A549 treated with GW870086 at 1 μM for 4 hours (cell line): ENCODE measurements around the gene SPATS2. TPM values are rescaled to one million over a fixed set of nuclear protein-coding genes. Genes with fewer than 3 reads are reported as not detected.

ENCODE experiments used
- total RNA-seq: library from RNA; stranded (reverse); fragments of 200-300 nt; extraction: Qiagen RNA extraction; gene quantifications from 5 replicates; pipeline ENCODE4 v1.2.3, GENCODE V29; 2022; ENCODE audit warnings: low read depth

Gene SPATS2
- 24.8 to 33.6 TPM (median 33.1 TPM) in 5 replicates for total RNA-seq

GRCh38 chr12:49367381-49368239 lies at the start of gene SPATS2:
Gene SPATS2, plus strand, starts transcription at chr12:49367462. Its CDS starts 93,551 bp downstream, at chr12:49461013.

GRCh38 chr12:49322708-49323523 lies 44.3 kb upstream of the SPATS2 start, which contains the start of gene TROAP:
Gene TROAP, plus strand, starts transcription at chr12:49323255. Its CDS starts 354 bp downstream, at chr12:49323609.

GRCh38 chr12:49336645-49337584 lies 30.3 kb upstream of the SPATS2 start, which contains the start of gene C1QL4:
Gene C1QL4, minus strand, starts transcription at chr12:49337188. Its CDS starts 711 bp downstream, at chr12:49336477.

GRCh38 chr12:49346659-49347310 lies 20.5 kb upstream of the SPATS2 start, which contains the start of gene DNAJC22:
Gene DNAJC22, plus strand, starts transcription at chr12:49346888. Its CDS starts 1,985 bp downstream, at chr12:49348873.

GRCh38 chr12:49538510-49539403 lies 171.5 kb downstream of the SPATS2 start, which contains the start of gene KCNH3:
Gene KCNH3, plus strand, starts transcription at chr12:49539030. Its CDS starts 387 bp downstream, at chr12:49539417.

GRCh38 chr12:49567611-49568441 lies 200.6 kb downstream of the SPATS2 start, which contains the start of gene MCRS1:
Gene MCRS1, minus strand, starts transcription at chr12:49568142. Its CDS starts 1,411 bp downstream, at chr12:49566731.

Other genes starting within 250 kb of the SPATS2 start
- gene TUBA1B, start 236.1 kb upstream of the SPATS2 start, total RNA-seq, result 2,278 to 2,452 TPM (median 2,334 TPM) in 5 replicates
- 177 to 211 TPM (median 198 TPM) in 5 replicates for gene TUBA1A, start 178.4 kb upstream of the SPATS2 start, total RNA-seq
- 1,619 to 2,061 TPM (median 1,698 TPM) in 5 replicates for gene TUBA1C, start 102.4 kb upstream of the SPATS2 start, total RNA-seq
- 1.6 to 2.1 TPM (median 2.0 TPM) in 5 replicates for gene PRPH, start 72.3 kb upstream of the SPATS2 start, total RNA-seq
- 79.5 to 98.3 TPM (median 86.0 TPM) in 5 replicates for gene TROAP, start 44.2 kb upstream of the SPATS2 start, total RNA-seq
- gene C1QL4, start 30.3 kb upstream of the SPATS2 start, total RNA-seq, result 4.9 to 6.2 TPM (median 5.7 TPM) in 5 replicates
- gene DNAJC22, start 20.6 kb upstream of the SPATS2 start, total RNA-seq, result 18.4 to 21.5 TPM (median 20.7 TPM) in 5 replicates
- 1.2 to 3.2 TPM (median 2.8 TPM) in 5 replicates for gene KCNH3, start 171.6 kb downstream of the SPATS2 start, total RNA-seq
- 58.2 to 66.0 TPM (median 64.9 TPM) in 5 replicates for gene MCRS1, start 200.7 kb downstream of the SPATS2 start, total RNA-seq
- gene FAM186B, start 238.2 kb downstream of the SPATS2 start, total RNA-seq, result 0.08 to 0.16 TPM (median 0.13 TPM) in 4 of 5 replicates, not detected in the other